GM12878 (cell line): ENCODE data around the gene STT3B. TPM values are rescaled to one million over a fixed set of nuclear protein-coding genes. Genes with fewer than 3 reads are reported as not detected.

Experiments
- ATAC-seq: fragments of 200-7000 bp; cut with Tn5 transposase; 3 replicates; pipeline ENCODE4 v1.9.1; 2020; ENCODE audit warnings: mild to moderate bottlenecking, moderate library complexity
- BruUV-seq: library from RNA; stranded (reverse); fragments of 400-500 nt; replicated peaks from 2 replicates; lab custom pipeline; 2021; lab: Mats Ljungman, UMichigan
- CTCF ChIA-PET: fragments of 300-600 bp; sonication (Branson Sonifier 250); formaldehyde crosslinking; extraction: SDS; loops from one replicate; lab custom pipeline; 2021; ENCODE audit warnings: inconsistent platforms; lab: Yijun Ruan, JAX
- POLR2A ChIA-PET: fragments of 350-600 bp; formaldehyde crosslinking; extraction: SDS; loops from one replicate; lab custom pipeline; 2021; ENCODE audit warnings: inconsistent platforms; lab: Charles Lee
- RAD21 ChIA-PET: fragments of 300-600 bp; sonication (Branson Sonifier 250); formaldehyde crosslinking; loops from one replicate; lab custom pipeline; 2023; ENCODE audit warnings: antibody characterized with exemption; ENCODE audit not compliant: unreplicated experiment; lab: Charles Lee
- SMC1A ChIA-PET: fragments of 300-600 bp; sonication (Branson Sonifier 250); formaldehyde crosslinking; loops from one replicate; lab custom pipeline; 2023; ENCODE audit not compliant: unreplicated experiment, uncharacterized antibody; lab: Charles Lee
- DNase-seq: peaks from one replicate; pipeline ENCODE4 v3.0.0-alpha.2; 2011; ENCODE audit warnings: low read depth, low spot score
- FAIRE-seq: peaks from 3 replicates; lab custom pipeline; 2011; peaks lifted over from hg19 to GRCh38; lab: Jason Lieb, UNC
- H2AFZ ChIP-seq: 2 replicates; pipeline ENCODE4 v1.6.0; 2011; ENCODE audit warnings: low read depth, low read length, control low read depth; ENCODE audit not compliant: control insufficient read depth
- H3K27ac ChIP-seq: 2 replicates; pipeline ENCODE4 v1.5.1; 2011; ENCODE audit warnings: control low read depth; ENCODE audit not compliant: control insufficient read depth, insufficient read depth
- H3K27me3 ChIP-seq, 2 experiments: replicated peaks in 1 of 2; 2 replicates each; pipeline versions ENCODE4 v1.6.0 to v1.6.1; 2011; ENCODE audit warnings: low read length in 1 of 2; ENCODE audit not compliant: control insufficient read depth in 2 of 2, insufficient read depth in 2 of 2
- H3K36me3 ChIP-seq, 2 experiments: 2 replicates each; pipeline ENCODE4 v1.5.1; 2011; ENCODE audit warnings: low read length in 1 of 2; ENCODE audit not compliant: control insufficient read depth in 2 of 2, insufficient read depth in 2 of 2
- H3K4me1 ChIP-seq: 2 replicates; pipeline ENCODE4 v1.6.1; 2011; ENCODE audit warnings: mild to moderate bottlenecking, low read length, moderate library complexity, mixed read lengths; ENCODE audit not compliant: control insufficient read depth, insufficient read depth
- H3K4me2 ChIP-seq: 2 replicates; pipeline ENCODE4 v1.6.0; 2011; ENCODE audit warnings: control low read depth; ENCODE audit not compliant: control insufficient read depth, insufficient read depth
- H3K4me3 ChIP-seq: fragments of 200-600 bp; sonication (generic); 2 replicates; pipeline ENCODE4 v1.5.1; 2016
- H3K79me2 ChIP-seq: 2 replicates; pipeline ENCODE4 v1.6.0; 2011; ENCODE audit warnings: low read length; ENCODE audit not compliant: control insufficient read depth, insufficient read depth
- H3K9ac ChIP-seq: 2 replicates; pipeline ENCODE4 v1.8.0; 2011; ENCODE audit warnings: low read length, control low read depth, mixed read lengths; ENCODE audit not compliant: control insufficient read depth, insufficient read depth
- H3K9me3 ChIP-seq: replicated peaks from 3 replicates; pipeline ENCODE4 v1.5.1; 2011; ENCODE audit warnings: mild to moderate bottlenecking, low read length; ENCODE audit not compliant: control insufficient read depth, insufficient read depth
- H4K20me1 ChIP-seq: 2 replicates; pipeline ENCODE4 v1.6.0; 2011; ENCODE audit not compliant: control insufficient read depth, insufficient read depth
- CHD1 ChIP-seq: IDR thresholded peaks from 2 replicates; pipeline ENCODE4 v1.6.1; 2012; ENCODE audit warnings: low read depth, low read length, improper control_type of control experiment
- GABPA ChIP-seq: IDR thresholded peaks from 2 replicates; pipeline ENCODE4 v1.6.1; 2014; ENCODE audit warnings: antibody characterized with exemption, low read depth, mild to moderate bottlenecking, inconsistent platforms
- NR2F1 ChIP-seq: fragments of 450-650 bp; conservative IDR thresholded peaks from 2 replicates; pipeline ENCODE4 v1.6.1; 2017; ENCODE audit warnings: mild to moderate bottlenecking
- POLR2A ChIP-seq: IDR thresholded peaks from 2 replicates; pipeline ENCODE4 v1.6.1; 2011; ENCODE audit warnings: low read depth, mild to moderate bottlenecking, low read length
- SIX5 ChIP-seq: IDR thresholded peaks from 2 replicates; pipeline ENCODE4 v1.6.1; 2011; ENCODE audit warnings: mild to moderate bottlenecking, low read depth, low read length, moderate library complexity; ENCODE audit not compliant: severe bottlenecking
- SREBF2 ChIP-seq: IDR thresholded peaks from 2 replicates; pipeline ENCODE4 v1.6.1; 2012; ENCODE audit warnings: mild to moderate bottlenecking, low read length
- TCF3 ChIP-seq: IDR thresholded peaks from 2 replicates; pipeline ENCODE4 v1.6.1; 2012; ENCODE audit warnings: low read depth, mild to moderate bottlenecking, low read length, borderline replicate concordance; ENCODE audit not compliant: insufficient read depth
- ZNF274 ChIP-seq: IDR thresholded peaks from one replicate; pipeline ENCODE4 v1.8.0; 2011; ENCODE audit not compliant: insufficient read length, insufficient read depth
- ZNF384 ChIP-seq: IDR thresholded peaks from 2 replicates; pipeline ENCODE4 v1.6.1; 2012; ENCODE audit warnings: low read depth, mild to moderate bottlenecking, low read length, improper control_type of control experiment, borderline replicate concordance
- WGBS: methylation state at CpG from one replicate; pipeline ENCODE4 v1.1.6; 2016; ENCODE audit warnings: low lambda C conversion rate; ENCODE audit not compliant: insufficient replicate concordance, insufficient coverage; ENCODE audit errors: missing lambda C conversion rate; 5-methylcytosine and 5-hydroxymethylcytosine counted together
- in situ Hi-C: fragments of 300-500 bp; cut with MboI; formaldehyde crosslinking; loops from 9 replicates; pipeline ENCODE4 v1.14.3; 2018; ENCODE audit warnings: mixed read lengths
- intact Hi-C: fragments of 100-400 bp; cut with micrococcal nuclease; formaldehyde crosslinking; loops from one replicate; pipeline ENCODE4 v1.14.2; 2022; ENCODE audit not compliant: unreplicated experiment
- polyA plus RNA-seq, 11 experiments: library from polyadenylated mRNA; depleted of rRNA in 4 of 11; unstranded in 6 of 11; stranded (reverse) in 5 of 11; fragments of >200 nt; fragmentation: Nextera tagmentation in 4 of 11; fragmentation: Illumina TruSeq in 1 of 11; extraction: Ambion mirVana in 4 of 11; extraction: Trizol in 1 of 11; gene quantifications; 1 replicate in 1 of 11; 2 replicates in 10 of 11; pipeline versions ENCODE4 v1.2.1 to v1.2.3, GENCODE V29; 2011 to 2016; ENCODE audit warnings: inconsistent platforms in 2 of 11, missing spikeins in 2 of 11, low read depth in 1 of 11
- total RNA-seq, 4 experiments: library from RNA; depleted of rRNA in 3 of 4; stranded (reverse); fragments of >200 nt in 3 of 4; fragmentation: Illumina TruSeq in 1 of 4; extraction: Trizol in 1 of 4; gene quantifications; 2 replicates each; pipeline versions ENCODE4 v1.2.1 to v1.2.3, GENCODE V29; 2013 to 2021
- TF ChIP-seq, protein P1 (sequence below): fragments of 450-650 bp; IDR thresholded peaks from 2 replicates; pipeline ENCODE4 v1.6.1; 2017; ENCODE audit warnings: low read depth, mild to moderate bottlenecking, moderate library complexity
- TF ChIP-seq, protein P2 (sequence below): IDR thresholded peaks from 2 replicates; pipeline ENCODE4 v1.6.1; 2011; ENCODE audit warnings: low read depth, low read length, improper control_type of control experiment, borderline replicate concordance

STT3B gene
- total and polyA plus RNA-seq, 10 of the 15 experiments (the other 5 are each of a cell fraction or from before 2014, with no cell fraction given), result 19.9 to 208 (median 79.6) TPM

DNA sequence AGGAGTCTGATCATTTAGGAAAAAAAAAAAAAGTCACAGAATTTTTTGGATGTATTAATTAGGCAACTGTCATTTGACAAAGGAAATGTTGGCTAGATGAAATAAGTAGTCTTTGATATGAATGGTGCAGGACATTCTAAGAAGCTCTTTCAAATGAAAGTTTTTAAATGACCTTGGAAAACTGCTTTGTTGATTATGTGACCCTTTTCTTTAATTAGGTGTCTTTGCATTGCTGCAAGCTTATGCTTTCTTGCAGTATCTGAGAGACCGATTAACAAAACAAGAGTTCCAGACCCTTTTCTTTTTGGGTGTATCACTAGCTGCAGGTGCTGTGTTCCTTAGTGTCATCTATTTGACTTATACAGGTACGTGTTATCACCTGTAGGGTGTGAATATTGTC lies 84.0 kb downstream of the STT3B start:
- Histone ChIP-seq H3K4me3 (no peak overlapping the region), H3K4me2 (no peak overlapping the region), H3K27ac (no peak overlapping the region), H3K9me3 (no peaks in the 10 kb centered on the region; the same call in 2 of the 3 replicates), H3K9ac (no peak overlapping the region), H4K20me1 (no peaks in the 10 kb centered on the region), H3K27me3 (no peaks in the 10 kb centered on the region), H3K36me3 (peaks cover 0 to 11% of the 10 kb centered on the region in 2 experiments; a peak in 1 of 4 replicates), H3K4me1 (peaks cover 5% of the 10 kb centered on the region; the same call in 1 of the 2 replicates), H3K79me2 (peaks cover 2% of the 10 kb centered on the region), H2AFZ (no peak overlapping the region)
- no peak for DNase-seq
- no TSS peak for BruUV-seq
- WGBS, result 95% methylated on average over 2 of the region's 2 CpGs
- ChIA-PET SMC1A (interaction anchor here (1.0 to 1.7 kb wide), 3 partner anchors 8 to 15 kb away, joined by 4 to 6 read pairs (median 5); no protein-coding TSS in a partner anchor), POLR2A (interaction anchor here (0.6 kb wide), 4 partner anchors 13 to 383 kb away, joined by 3 to 6 read pairs (median 4); no protein-coding TSS in a partner anchor), RAD21 (no interaction called here), CTCF (interaction anchor here (0.7 kb wide), 2 partner anchors 9 to 85 kb away, joined by 4 read pairs; no protein-coding TSS in a partner anchor)
- intact Hi-C loops (loop anchor here (5.0 to 10.0 kb wide), 2 partner anchors 54 to 528 kb away; no protein-coding TSS in a partner anchor), in situ Hi-C loops (no loop called here)
- no peak for FAIRE-seq
- ATAC-seq, result no peak
- TF ChIP-seq SIX5 (no peak), CHD1 (no peak), ZNF384 (no peak), GABPA (no peak), SREBF2 (no peak), NR2F1 (no peak), POLR2A (no peak), ZNF274 (no peak), TCF3 (no peak)
- TF ChIP-seq, protein P1, sequence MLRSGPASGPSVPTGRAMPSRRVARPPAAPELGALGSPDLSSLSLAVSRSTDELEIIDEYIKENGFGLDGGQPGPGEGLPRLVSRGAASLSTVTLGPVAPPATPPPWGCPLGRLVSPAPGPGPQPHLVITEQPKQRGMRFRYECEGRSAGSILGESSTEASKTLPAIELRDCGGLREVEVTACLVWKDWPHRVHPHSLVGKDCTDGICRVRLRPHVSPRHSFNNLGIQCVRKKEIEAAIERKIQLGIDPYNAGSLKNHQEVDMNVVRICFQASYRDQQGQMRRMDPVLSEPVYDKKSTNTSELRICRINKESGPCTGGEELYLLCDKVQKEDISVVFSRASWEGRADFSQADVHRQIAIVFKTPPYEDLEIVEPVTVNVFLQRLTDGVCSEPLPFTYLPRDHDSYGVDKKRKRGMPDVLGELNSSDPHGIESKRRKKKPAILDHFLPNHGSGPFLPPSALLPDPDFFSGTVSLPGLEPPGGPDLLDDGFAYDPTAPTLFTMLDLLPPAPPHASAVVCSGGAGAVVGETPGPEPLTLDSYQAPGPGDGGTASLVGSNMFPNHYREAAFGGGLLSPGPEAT, result no peak
- TF ChIP-seq, protein P2, sequence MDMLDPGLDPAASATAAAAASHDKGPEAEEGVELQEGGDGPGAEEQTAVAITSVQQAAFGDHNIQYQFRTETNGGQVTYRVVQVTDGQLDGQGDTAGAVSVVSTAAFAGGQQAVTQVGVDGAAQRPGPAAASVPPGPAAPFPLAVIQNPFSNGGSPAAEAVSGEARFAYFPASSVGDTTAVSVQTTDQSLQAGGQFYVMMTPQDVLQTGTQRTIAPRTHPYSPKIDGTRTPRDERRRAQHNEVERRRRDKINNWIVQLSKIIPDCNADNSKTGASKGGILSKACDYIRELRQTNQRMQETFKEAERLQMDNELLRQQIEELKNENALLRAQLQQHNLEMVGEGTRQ, result no peak
